ENCODE measurements around the gene AMBRA1. TPM values are rescaled to one million over a fixed set of nuclear protein-coding genes. Genes with fewer than 3 reads are reported as not detected.

AMBRA1 gene
- total RNA-seq, 1 donor from 2014 or later, result 29.4 TPM

DNA sequence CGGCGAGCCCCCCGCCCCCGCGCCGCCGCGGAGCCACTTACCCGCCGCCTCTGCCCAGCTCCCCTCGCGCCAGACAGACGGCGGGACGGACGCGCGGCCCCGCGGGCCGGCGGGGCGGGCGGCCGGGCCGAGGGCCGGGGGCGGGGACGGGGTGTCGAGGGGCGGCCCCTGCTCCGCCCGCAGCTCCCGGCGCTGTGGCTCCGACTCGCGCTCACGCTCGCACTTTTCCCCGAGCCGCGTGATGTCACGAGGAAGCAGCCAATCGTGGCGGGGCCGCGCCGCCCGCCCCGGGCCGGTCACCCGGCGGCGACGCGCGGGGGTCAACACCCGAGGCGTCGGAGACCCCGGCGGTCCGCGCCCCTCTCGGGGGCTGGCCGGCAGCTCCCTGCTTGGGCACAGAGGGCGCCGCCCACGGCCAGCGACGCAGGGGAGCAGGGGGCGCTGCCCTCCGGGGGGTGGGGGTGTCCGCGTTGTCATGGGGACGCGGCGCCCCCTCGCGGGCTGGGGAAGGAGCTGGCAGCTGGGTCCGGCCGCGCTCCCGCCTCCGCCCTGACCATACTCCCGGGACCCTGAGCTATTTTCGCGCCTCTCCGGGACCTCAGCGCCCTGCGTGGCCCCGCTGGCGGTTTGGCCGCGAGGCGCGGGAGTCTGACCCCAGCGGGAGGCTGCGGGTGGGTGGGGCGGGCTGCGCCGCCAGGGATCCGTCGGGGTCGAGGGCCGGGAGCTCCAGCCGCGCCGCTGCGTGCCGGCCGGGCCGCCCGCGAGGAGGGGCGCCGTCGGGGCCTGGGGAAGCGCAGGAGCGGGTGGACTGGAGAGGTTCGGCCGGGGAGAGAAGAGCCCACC is 202.0 kb downstream of the AMBRA1 start, which contains the start of gene CHRM4:
TSS of gene CHRM4 (minus strand) at position 199 of the 843 bp plus-strand sequence. CDS start 5,219 bp downstream, outside the sequence.
- peaks cover 42% of the 10 kb centered on the region for H4K20me1 ChIP-seq (ENCODE audit: insufficient read depth, low read length)
- peaks cover 4% of the 10 kb centered on the region for H3K36me3 ChIP-seq (ENCODE audit: insufficient read depth, low read length)
- H2AFZ ChIP-seq (ENCODE audit: low read depth, low read length), result peak within 1 kb of the TSS; percentile 56
- peak within 1 kb of the TSS; percentile 46 for H3K4me3 ChIP-seq (ENCODE audit: insufficient read depth, low read depth, low read length)
- H3K27ac Mint-ChIP-seq (ENCODE audit: unreplicated experiment), result no peak within 1 kb of the TSS
- no peaks in the 10 kb centered on the region for H3K9me3 Mint-ChIP-seq (ENCODE audit: unreplicated experiment)
- no peaks in the 10 kb centered on the region for H3K4me1 Mint-ChIP-seq (ENCODE audit: low read depth, unreplicated experiment)
- no peak within 1 kb of the TSS for H3K9ac ChIP-seq (ENCODE audit: low read length)
- peak within 1 kb of the TSS; percentile 91 for H3K4me2 ChIP-seq (ENCODE audit: low read length)
- H3K27me3 Mint-ChIP-seq (ENCODE audit: low read depth, unreplicated experiment), result peaks cover 22% of the 10 kb centered on the region
- H3K27ac ChIP-seq (ENCODE audit: low read depth, low read length), result no peak within 1 kb of the TSS
- peaks cover 27% of the 10 kb centered on the region for H3K27me3 ChIP-seq (ENCODE audit: insufficient read depth, low read length)
- peak within 1 kb of the TSS; percentile 83 for H3K4me3 Mint-ChIP-seq (ENCODE audit: unreplicated experiment)
- H3K36me3 Mint-ChIP-seq (ENCODE audit: low read depth, unreplicated experiment), result peaks cover 3% of the 10 kb centered on the region
- TF ChIP-seq, protein P1, sequence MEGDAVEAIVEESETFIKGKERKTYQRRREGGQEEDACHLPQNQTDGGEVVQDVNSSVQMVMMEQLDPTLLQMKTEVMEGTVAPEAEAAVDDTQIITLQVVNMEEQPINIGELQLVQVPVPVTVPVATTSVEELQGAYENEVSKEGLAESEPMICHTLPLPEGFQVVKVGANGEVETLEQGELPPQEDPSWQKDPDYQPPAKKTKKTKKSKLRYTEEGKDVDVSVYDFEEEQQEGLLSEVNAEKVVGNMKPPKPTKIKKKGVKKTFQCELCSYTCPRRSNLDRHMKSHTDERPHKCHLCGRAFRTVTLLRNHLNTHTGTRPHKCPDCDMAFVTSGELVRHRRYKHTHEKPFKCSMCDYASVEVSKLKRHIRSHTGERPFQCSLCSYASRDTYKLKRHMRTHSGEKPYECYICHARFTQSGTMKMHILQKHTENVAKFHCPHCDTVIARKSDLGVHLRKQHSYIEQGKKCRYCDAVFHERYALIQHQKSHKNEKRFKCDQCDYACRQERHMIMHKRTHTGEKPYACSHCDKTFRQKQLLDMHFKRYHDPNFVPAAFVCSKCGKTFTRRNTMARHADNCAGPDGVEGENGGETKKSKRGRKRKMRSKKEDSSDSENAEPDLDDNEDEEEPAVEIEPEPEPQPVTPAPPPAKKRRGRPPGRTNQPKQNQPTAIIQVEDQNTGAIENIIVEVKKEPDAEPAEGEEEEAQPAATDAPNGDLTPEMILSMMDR (IDR thresholded peaks at IDR 0.05; ENCODE audit: insufficient read depth, low read depth, low read length), result no peak
- TF ChIP-seq EZH2 (IDR thresholded peaks at IDR 0.05; ENCODE audit: insufficient read depth, low read length), result peak; percentile 79
- FAIRE-seq, result no peak
- peaks cover 16% of the 10 kb centered on the region for H3K4me1 ChIP-seq (ENCODE audit: insufficient read depth, low read length)
- no peaks in the 10 kb centered on the region for H3K9me3 ChIP-seq (ENCODE audit: insufficient read depth, low read depth, low read length)
- no peaks in the 10 kb centered on the region for H3K79me2 ChIP-seq (ENCODE audit: insufficient read depth, low read length)
- DNase-seq (ENCODE audit: low read depth), result no peak

DNA sequence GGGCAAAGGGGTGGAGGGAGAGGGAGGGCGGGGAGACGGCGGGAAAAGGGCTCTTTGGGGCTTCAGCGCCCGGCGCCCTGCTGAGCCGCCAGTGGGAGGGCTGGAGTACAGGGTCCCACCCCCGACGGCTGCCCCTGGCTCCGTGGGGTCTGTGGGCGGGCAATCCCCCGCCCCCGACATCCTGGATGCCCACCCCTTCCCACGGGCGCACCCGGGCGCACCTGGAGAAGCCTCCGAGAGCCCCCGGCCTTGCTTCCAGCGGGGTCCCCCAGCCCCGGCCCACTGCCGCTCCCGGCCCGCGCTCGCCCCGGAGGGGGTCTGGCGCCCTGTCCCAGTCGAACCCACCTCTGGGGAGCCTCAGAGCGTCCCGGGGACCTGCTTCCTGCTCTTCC is 202.6 kb downstream of the AMBRA1 start:
- no peaks in the 10 kb centered on the region for H3K9me3 Mint-ChIP-seq (ENCODE audit: unreplicated experiment)
- H3K4me1 Mint-ChIP-seq (ENCODE audit: low read depth, unreplicated experiment), result no peaks in the 10 kb centered on the region
- no peaks in the 10 kb centered on the region for H3K79me2 ChIP-seq (ENCODE audit: insufficient read depth, low read length)
- FAIRE-seq (no peak), DNase-seq (ENCODE audit: low read depth) (no peak)
- peaks cover 41% of the 10 kb centered on the region for H4K20me1 ChIP-seq (ENCODE audit: insufficient read depth, low read length)
- H3K9ac ChIP-seq (ENCODE audit: low read length), result no peak overlapping the region
- H3K36me3 Mint-ChIP-seq (ENCODE audit: low read depth, unreplicated experiment), result peaks cover 3% of the 10 kb centered on the region
- peaks cover 28% of the 10 kb centered on the region for H3K27me3 Mint-ChIP-seq (ENCODE audit: low read depth, unreplicated experiment)
- H3K4me3 Mint-ChIP-seq (ENCODE audit: unreplicated experiment), result no peak overlapping the region
- H3K4me3 ChIP-seq (ENCODE audit: insufficient read depth, low read depth, low read length), result peak overlapping the region; percentile 46
- H3K27ac ChIP-seq (ENCODE audit: low read depth, low read length), result no peak overlapping the region
- no peak for TF ChIP-seq EZH2 (IDR thresholded peaks at IDR 0.05; ENCODE audit: insufficient read depth, low read length)
- H3K27me3 ChIP-seq (ENCODE audit: insufficient read depth, low read length), result peaks cover 27% of the 10 kb centered on the region
- H3K36me3 ChIP-seq (ENCODE audit: insufficient read depth, low read length), result peaks cover 3% of the 10 kb centered on the region
- no peaks in the 10 kb centered on the region for H3K9me3 ChIP-seq (ENCODE audit: insufficient read depth, low read depth, low read length)
- H3K4me1 ChIP-seq (ENCODE audit: insufficient read depth, low read length), result peaks cover 16% of the 10 kb centered on the region
- peak overlapping the region; percentile 83 for H3K4me2 ChIP-seq (ENCODE audit: low read length)
- no peak overlapping the region for H3K27ac Mint-ChIP-seq (ENCODE audit: unreplicated experiment)
- no peak overlapping the region for H2AFZ ChIP-seq (ENCODE audit: low read depth, low read length)

DNA sequence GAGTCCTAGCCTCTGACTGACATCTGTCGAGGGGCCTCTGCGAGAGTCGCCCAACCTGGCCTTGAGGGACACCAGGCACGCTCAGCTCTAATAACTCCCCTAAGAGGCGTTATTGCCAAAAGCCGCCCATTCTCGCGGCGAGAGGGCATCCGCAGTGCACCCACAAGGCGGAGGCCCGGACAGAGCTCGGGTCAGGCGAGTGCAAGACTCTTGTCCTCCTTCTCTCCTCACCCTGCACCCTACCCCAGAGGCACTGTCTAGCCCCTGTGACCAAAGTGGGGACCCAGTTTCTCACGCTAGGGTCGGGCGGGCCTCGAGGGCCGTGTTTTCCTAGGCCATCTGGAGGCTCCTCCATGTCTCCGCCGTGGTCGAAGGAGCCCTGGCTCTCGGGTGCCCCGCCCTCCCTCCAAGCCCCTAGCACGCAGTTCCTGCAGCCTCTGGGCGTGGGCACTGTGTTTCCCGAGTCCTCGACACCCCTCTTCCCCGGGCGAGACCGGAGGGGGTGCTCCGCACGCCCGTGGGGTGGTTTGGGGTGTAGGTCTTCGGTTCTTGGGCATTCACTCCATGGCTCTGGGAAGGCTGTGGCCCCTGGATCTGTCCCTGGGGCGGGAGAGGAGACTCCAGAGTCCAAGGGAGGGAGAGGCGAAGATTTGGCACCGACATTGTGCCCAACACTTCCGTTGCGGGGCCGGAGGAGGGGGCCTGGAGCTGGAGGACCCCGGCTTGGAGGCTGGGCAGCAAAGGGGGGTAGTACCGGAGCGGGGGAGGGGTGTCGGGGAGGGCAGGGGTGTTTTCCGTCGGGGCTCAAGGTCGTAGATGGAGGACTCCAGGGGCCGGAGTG is 203.3 kb downstream of the AMBRA1 start:
- FAIRE-seq, result no peak
- peaks cover 3% of the 10 kb centered on the region for H3K36me3 Mint-ChIP-seq (ENCODE audit: low read depth, unreplicated experiment)
- Histone ChIP-seq H3K27ac (ENCODE audit: low read depth, low read length) (no peak overlapping the region), H3K36me3 (ENCODE audit: insufficient read depth, low read length) (peaks cover 3% of the 10 kb centered on the region), H3K79me2 (ENCODE audit: insufficient read depth, low read length) (no peaks in the 10 kb centered on the region), H3K9me3 (ENCODE audit: insufficient read depth, low read depth, low read length) (no peaks in the 10 kb centered on the region), H3K27me3 (ENCODE audit: insufficient read depth, low read length) (peaks cover 27% of the 10 kb centered on the region), H2AFZ (ENCODE audit: low read depth, low read length) (no peak overlapping the region), H4K20me1 (ENCODE audit: insufficient read depth, low read length) (peaks cover 36% of the 10 kb centered on the region), H3K4me3 (ENCODE audit: insufficient read depth, low read depth, low read length) (no peak overlapping the region), H3K4me2 (ENCODE audit: low read length) (peak overlapping the region; percentile 91), H3K4me1 (ENCODE audit: insufficient read depth, low read length) (peaks cover 16% of the 10 kb centered on the region), H3K9ac (ENCODE audit: low read length) (no peak overlapping the region)
- no peaks in the 10 kb centered on the region for H3K4me1 Mint-ChIP-seq (ENCODE audit: low read depth, unreplicated experiment)
- H3K27ac Mint-ChIP-seq (ENCODE audit: unreplicated experiment), result no peak overlapping the region
- H3K27me3 Mint-ChIP-seq (ENCODE audit: low read depth, unreplicated experiment), result peaks cover 30% of the 10 kb centered on the region
- peak overlapping the region; percentile 73 for H3K4me3 Mint-ChIP-seq (ENCODE audit: unreplicated experiment)
- TF ChIP-seq EZH2 (IDR thresholded peaks at IDR 0.05; ENCODE audit: insufficient read depth, low read length), result peak; percentile 85
- TF ChIP-seq, protein P1 (IDR thresholded peaks at IDR 0.05; ENCODE audit: insufficient read depth, low read depth, low read length), result no peak
- no peaks in the 10 kb centered on the region for H3K9me3 Mint-ChIP-seq (ENCODE audit: unreplicated experiment)
- DNase-seq (ENCODE audit: low read depth), result no peak
